ENCODE results near the gene MT1X.
"Not testable (repeated sequence)": the region's sequence is repeated elsewhere in the genome, so short reads cannot be mapped to it uniquely, and the experiment has no call there.

Gene MT1X

DNA sequence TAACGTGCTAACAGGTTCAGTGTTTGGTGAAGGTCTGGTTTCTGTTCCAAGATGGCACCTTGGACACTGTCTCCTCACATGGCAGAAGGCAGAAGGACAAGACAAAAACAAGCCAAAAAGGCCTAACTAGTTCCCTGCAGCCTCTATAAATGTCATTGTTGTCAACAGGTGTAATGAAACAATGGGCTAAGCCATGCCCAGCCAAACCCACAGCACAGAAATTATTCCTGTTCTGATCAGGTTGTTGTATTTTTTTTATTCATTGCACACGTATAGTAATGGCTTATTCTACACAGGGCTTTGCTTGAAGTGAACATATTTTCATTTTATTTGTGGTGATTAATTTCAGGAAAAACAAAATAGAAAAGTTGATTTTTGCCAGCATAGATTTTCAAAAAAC lies 31.5 kb downstream of the MT1X start:
- DNase-seq = no peak

DNA sequence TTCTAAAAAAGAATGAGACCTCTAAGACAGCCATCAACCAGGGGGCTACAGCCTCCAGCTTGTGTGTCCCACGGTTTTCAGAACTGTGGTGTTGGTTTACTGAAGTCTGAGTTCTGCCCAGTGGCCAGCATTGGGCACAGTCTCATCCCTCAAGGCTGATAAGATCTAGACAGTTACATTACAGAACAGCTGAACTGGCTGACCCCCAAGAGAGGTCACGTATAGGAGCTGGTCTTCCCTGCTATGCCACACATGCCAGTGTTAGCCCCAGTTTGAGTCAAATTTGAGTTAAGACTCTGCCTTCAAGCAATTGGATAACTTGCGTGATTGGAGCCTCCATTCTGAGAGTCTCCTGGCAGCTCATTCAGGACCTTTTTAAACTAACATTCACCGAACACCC lies 32.9 kb downstream of the MT1X start:
- peak; percentile 61 for DNase-seq

DNA sequence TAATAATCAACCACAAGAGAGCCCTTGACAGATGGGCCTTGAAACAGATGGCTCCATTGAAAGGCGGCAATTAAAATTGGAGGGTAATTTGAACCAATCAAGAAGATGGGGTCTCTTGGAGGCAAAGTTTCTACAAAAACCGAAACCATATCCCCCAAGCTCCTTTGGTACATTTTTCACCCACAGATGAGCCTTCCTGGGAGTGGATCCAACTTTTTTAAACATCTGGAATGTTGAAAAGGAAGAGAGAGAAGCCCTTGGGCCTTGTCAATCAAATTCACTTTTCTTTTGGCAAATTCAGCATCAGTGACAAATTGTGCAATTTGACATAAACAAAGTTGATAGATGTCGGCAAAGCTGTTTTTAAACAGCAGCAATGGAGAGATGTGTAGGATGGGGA lies 34.5 kb downstream of the MT1X start:
- no peak for DNase-seq

DNA sequence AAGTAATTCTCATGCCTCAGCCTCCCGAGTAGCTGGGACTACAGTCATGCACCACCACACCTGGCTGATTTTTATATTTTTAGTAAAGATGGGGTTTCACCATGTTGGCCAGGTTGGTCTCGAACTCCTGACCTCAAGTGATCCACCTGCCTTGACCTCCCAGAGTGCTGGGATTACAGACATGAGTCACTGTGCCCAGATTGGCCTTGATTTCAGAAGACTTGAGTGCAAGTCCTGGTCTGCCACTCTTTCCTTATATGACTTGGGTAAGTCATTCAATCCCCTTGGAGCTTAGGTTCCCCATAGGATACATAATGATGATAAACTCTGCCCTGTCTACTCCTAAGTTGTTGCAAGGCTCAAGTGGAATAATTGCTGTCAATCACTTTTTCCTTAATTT lies 35.3 kb downstream of the MT1X start:
- not testable (repeated sequence) for DNase-seq

DNA sequence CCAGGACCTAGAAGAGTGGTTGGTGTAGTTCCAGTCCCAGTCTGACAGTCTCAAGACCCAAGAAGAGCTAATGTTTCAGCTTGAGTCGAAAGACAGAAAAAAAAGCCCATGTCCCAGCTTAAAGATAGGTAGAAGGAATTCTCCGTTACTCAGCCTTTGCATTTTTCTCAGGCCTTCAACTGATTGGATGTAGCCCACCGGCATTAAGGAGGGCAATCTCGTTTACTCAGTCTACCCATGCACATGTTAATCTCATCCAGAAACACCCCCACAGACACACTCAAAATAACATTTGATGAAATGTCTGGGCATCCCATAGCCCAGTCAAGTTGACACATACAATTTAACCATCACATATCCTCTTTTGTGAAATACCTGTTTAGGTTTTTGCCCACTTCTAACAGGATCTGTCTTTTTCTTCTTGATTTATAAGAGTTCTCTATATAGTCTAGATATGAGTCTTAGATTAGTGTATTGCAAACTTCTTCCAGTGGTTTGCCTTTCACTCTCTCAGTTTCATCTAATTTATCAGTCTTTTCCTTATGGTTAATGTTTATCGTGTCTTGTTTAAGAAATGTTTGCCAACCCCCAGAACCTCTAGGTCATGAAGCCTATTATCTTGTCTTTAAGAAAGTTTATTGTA lies 40.1 kb downstream of the MT1X start:
- no peak for DNase-seq

DNA sequence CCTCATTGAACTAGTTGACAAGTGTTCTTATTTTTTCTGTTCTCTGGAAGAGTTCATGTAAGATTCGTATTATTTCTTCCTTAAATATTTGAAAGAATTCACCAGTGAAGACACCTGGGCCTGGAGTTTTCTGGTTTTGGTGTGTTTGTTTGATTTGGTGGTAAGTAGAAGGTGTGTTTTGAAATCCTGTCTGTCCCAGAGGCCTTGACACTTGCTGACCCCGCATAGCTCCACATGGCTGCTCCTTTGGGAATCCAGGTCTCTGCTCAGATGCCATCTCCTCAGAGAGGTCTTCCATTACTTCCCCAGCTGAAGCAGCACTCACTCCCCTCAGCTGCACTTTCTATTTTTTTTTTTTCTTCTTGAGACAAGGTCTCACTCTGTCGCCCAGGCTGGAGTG lies 41.9 kb downstream of the MT1X start:
- DNase-seq = no peak

DNA sequence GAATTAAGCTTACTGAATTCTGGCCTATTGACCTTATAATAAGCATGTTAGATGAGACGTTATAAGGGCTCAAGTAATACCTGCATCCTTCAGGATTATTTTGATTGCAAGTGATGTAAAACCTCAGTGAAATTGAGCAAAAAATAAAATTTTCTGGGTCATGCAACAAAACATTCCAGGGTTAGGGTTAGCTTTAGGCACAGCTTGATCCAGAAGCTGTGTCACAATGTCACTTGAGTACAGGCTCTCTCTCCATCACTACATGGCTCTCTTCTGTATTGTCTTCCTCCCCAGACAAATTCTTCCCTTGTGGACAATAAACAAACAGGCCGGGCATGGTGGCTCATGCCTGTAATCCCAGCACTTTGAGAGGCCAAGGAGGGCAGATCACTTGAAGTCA lies 44.0 kb downstream of the MT1X start:
- DNase-seq = no peak

DNA sequence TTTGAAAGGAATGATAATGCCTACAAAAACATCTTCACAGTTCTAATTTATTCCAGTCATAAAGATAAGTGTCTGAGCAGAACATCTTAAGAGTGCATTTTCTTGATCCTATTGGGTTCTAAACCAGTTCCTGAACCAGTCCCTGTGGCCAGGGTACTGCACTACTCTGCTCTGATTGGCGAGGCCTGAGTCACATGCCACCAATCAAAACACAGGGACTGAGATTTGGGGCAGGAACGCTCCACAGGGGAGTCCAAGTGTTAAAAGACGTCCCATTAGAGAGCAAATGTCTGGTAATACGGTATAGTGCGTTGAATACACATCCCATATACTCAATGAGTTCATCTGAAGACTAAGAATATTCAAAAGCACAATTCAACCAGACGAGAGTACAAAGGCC lies 44.7 kb downstream of the MT1X start:
- DNase-seq = no peak

DNA sequence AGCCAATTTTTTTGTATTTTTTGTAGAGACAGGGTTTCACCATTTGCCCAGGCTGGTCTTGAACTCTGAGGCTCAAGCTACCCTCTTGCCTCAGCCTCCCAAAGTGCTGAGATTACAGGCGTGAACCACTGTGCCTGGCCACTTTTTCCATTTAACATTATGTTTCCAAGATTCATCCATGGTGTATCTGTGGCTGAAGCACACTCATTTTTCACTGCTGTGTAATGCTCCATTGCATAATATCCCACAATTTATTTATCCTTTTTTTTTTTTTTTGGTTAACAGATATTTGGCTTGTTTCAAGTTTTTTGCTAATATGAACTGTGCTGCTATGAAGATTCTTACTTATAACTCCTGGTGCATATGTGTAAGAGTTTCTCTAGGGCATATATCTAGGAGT lies 45.8 kb downstream of the MT1X start:
- no peak for DNase-seq

DNA sequence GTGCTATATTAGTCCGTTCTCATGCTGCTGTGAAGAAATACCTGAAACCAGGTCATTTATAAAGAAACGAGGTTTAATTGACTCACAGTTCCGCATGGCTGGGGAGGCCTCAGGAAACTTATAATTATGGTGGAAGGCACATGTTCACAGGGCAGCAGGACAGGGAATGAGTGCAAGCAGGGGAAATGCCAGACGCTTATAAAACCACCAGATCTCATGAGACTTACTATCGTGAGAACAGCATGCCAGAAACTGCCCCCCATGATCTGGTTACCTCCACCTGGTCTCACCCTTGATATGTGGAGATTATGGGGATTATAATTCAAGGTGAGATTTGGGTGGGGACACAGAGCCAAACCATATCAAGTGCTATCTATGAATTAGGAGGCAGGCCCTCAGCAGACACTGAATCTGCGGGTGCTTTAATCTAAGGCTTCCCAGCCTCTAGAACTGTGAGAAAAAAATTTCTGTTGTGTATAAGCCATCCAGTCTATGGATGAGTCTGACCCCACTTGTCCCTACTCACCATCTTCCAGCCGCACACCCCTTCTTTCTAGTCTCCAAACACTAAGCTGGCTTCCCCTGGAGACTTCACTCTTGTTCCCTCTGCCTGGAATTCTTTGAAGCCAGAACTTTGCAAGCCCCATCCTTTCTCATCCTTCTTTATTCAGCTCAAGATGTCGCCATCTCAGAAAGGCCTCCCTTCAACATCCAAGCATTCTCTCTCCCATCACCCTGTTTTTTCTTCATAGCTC lies 46.9 kb downstream of the MT1X start:
- DNase-seq = peak; percentile 59

DNA sequence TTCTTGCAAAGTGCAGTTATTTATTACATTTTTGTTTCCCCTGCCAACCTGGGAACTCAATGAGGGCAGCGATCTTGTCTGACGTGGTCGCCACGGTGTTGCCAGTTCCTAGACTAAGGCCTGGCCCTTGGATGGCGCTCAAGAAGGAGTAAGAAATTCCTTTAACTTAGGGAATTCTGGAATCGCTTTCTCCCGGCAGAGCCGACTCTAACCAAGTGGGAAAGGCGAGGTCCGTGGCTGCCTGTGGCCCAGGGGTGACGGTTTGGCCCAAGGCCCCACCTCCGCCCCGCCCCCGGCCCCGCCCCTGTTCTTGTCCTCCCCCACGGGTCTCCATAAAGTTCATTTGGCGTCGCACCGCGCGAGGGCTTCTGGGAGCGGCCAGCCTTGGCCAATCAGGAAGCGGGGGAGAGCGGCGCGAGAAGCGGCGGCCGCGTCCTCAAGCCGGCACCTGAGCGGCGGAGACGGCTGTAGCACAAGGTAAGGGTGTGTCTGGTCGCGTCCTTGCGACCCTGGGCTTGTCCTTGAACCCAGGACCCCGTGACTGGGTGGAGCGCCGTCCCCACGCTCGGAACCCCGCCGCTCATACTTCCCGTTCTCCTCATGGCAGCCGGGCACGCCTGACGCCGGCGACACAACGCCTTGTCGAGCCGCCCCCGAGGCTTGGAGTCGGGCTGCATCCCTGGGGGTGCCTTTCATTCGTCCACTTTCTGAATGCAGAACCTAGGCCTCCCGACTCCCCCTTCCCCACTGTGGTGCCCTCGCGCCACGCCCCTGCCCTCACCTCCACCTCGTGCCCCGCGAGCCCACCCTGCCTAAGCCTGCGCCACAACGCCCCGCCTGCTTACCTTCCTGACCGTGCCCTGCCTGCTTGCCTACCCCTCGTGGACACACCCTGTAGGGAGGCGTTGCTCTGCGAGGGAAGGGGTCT lies 47.7 kb downstream of the MT1X start, which contains the start of gene NUP93:
NUP93 (plus strand) TSS at position 395 of the 928 bp plus-strand sequence. CDS start 18,119 bp downstream, outside the sequence.
- DNase-seq = peak; percentile 97

DNA sequence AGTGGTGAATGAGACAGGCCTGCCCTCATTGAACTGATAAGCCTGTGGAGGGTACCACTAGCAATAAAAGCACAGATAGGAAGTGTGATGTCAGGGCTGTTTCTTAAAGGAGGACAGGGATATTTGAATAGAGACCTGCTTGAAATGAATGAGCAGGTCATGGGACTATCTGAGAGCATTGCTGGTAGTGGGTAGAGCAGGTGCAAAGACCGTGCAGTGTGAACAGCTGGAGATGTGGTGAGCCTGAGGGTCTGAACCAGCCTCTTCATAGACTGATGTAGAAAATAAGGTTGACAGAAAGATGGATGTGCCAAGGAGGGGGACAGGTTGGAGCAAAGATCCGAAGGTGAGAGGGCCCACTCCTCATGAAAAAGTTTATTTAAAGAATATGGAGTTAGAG lies 50.1 kb downstream of the MT1X start:
- no peak for DNase-seq

DNA sequence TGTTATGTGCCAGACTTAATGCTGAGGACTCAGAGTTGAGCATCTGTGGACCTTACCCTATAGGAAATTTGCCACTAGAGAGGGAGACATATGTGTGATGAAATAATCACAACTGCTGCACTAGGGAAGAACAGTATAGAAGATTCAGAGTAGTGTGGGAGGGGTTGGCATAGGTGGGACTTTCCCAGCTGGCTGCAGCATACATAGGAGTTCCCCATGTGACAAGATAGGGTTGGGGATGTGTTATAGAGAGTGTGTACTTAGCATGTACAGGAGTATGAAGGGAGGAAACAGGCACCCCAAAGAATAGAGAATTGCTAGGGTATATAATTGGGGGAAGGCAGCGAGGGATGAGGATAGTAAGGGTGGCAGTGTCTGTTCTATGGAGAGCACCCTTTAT lies 50.6 kb downstream of the MT1X start:
- no peak for DNase-seq

Data from hematopoietic multipotent progenitor cell treated with erythropoietin and hydrocortisone succinate and interleukin-3 and kit ligand, for 6 days (in vitro differentiated cells).